Body of pancreas (tissue), 4 donors: Measurements from ENCODE around the gene BBOX1.

Experiments used
- POLR2A ChIP-seq, 3 donors: fragments of 450-650 bp; IDR thresholded peaks; one replicate each; pipeline ENCODE4 v1.6.1; 2016; ENCODE audit warnings: antibody characterized with exemption in 3 of 3, mild to moderate bottlenecking in 2 of 3
- TF ChIP-seq, protein P1 (sequence below), 7 experiments: fragments of 450-650 bp in 4 of 7; fragments of 200-600 bp in 3 of 7; sonication (generic) in 3 of 7; IDR thresholded peaks; one replicate each; pipeline ENCODE4 v1.5.1; 2016 to 2019; ENCODE audit warnings: antibody characterized with exemption in 7 of 7

DNA sequence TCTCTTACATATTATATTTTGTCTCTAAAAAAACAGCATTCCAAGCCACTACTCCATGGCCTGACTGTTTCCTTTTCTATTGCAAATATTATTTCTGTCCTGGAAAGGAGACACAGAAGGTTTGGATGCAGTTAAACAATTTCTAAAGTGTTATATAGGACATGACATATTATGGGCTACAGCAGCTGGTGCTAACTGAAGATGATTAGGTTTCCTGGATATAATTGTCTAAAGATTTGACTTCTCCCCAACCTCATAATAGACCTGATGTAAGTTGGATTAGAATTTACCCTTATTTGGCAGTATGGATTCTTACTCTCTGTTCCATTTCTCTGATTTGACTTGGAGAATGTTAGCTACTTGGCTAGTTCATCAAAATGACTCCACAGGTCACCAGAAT, 90.2 kb downstream of the BBOX1 start:
- TF ChIP-seq, protein P1, sequence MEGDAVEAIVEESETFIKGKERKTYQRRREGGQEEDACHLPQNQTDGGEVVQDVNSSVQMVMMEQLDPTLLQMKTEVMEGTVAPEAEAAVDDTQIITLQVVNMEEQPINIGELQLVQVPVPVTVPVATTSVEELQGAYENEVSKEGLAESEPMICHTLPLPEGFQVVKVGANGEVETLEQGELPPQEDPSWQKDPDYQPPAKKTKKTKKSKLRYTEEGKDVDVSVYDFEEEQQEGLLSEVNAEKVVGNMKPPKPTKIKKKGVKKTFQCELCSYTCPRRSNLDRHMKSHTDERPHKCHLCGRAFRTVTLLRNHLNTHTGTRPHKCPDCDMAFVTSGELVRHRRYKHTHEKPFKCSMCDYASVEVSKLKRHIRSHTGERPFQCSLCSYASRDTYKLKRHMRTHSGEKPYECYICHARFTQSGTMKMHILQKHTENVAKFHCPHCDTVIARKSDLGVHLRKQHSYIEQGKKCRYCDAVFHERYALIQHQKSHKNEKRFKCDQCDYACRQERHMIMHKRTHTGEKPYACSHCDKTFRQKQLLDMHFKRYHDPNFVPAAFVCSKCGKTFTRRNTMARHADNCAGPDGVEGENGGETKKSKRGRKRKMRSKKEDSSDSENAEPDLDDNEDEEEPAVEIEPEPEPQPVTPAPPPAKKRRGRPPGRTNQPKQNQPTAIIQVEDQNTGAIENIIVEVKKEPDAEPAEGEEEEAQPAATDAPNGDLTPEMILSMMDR (IDR thresholded peaks at IDR 0.05), result no peak
- TF ChIP-seq POLR2A (IDR thresholded peaks at IDR 0.05), result no peak
